Fibroblast of lung (primary cell): ENCODE measurements around the gene WIZ. TPM values are rescaled to one million over a fixed set of nuclear protein-coding genes. Genes with fewer than 3 reads are reported as not detected.

Source experiments
- DNase-seq, 2 donors: peaks; one replicate each; pipeline versions ENCODE4 v3.0.0 to v3.0.0-alpha.2; 2010; ENCODE audit warnings: low read depth in 2 of 2
- H2AFZ ChIP-seq: 2 replicates; pipeline ENCODE4 v1.5.1; 2012; ENCODE audit warnings: low read length, control low read depth, inconsistent platforms
- H3K27ac ChIP-seq: 2 replicates; pipeline ENCODE4 v1.5.1; 2011; ENCODE audit warnings: low read length, control low read depth; ENCODE audit not compliant: insufficient read depth
- H3K27me3 ChIP-seq: 2 replicates; pipeline ENCODE4 v1.5.1; 2011; ENCODE audit warnings: mild to moderate bottlenecking, low read length; ENCODE audit not compliant: control insufficient read depth, insufficient read depth
- H3K36me3 ChIP-seq: 2 replicates; pipeline ENCODE4 v1.5.1; 2011; ENCODE audit warnings: low read length; ENCODE audit not compliant: control insufficient read depth, insufficient read depth
- H3K4me1 ChIP-seq: 2 replicates; pipeline ENCODE4 v1.5.1; 2011; ENCODE audit warnings: low read length; ENCODE audit not compliant: control insufficient read depth, insufficient read depth; ENCODE audit errors: extremely low read depth
- H3K4me2 ChIP-seq: 2 replicates; pipeline ENCODE4 v1.5.1; 2011; ENCODE audit warnings: low read length, control low read depth; ENCODE audit not compliant: insufficient read depth; ENCODE audit errors: extremely low read depth
- H3K4me3 ChIP-seq, 4 experiments: fragments of 200-600 bp in 1 of 4; sonication (generic) in 1 of 4; replicated peaks in 1 of 4; 2 replicates each; pipeline ENCODE4 v1.5.1; 2011 to 2016; ENCODE audit warnings: low read length in 4 of 4, low read depth in 3 of 4, mild to moderate bottlenecking in 3 of 4, control low read depth in 2 of 4, inconsistent platforms in 1 of 4, mixed read lengths in 1 of 4; ENCODE audit not compliant: insufficient read depth in 1 of 4; ENCODE audit errors: control extremely low read depth in 1 of 4
- H3K79me2 ChIP-seq: 2 replicates; pipeline ENCODE4 v1.5.1; 2012; ENCODE audit warnings: mild to moderate bottlenecking, low read length, inconsistent platforms; ENCODE audit not compliant: control insufficient read depth, insufficient read depth
- H3K9ac ChIP-seq: 2 replicates; pipeline ENCODE4 v1.5.1; 2011; ENCODE audit warnings: mild to moderate bottlenecking, low read length, control low read depth; ENCODE audit not compliant: insufficient read depth
- H3K9me3 ChIP-seq: 2 replicates; pipeline ENCODE4 v1.5.1; 2012; ENCODE audit warnings: low read depth, low read length; ENCODE audit not compliant: control insufficient read depth, insufficient read depth
- H4K20me1 ChIP-seq: 2 replicates; pipeline ENCODE4 v1.5.1; 2011; ENCODE audit warnings: low read length; ENCODE audit not compliant: control insufficient read depth, insufficient read depth; ENCODE audit errors: extremely low read depth
- CTCF ChIP-seq, 2 donors: IDR thresholded peaks in 1 of 2; conservative IDR thresholded peaks in 1 of 2; 1 replicate in 1 of 2; 2 replicates in 1 of 2; pipeline ENCODE4 v1.5.1; 2011 to 2012; ENCODE audit warnings: low read length in 2 of 2, control low read depth in 1 of 2, inconsistent platforms in 1 of 2, low read depth in 1 of 2, mild to moderate bottlenecking in 1 of 2
- EZH2 ChIP-seq: IDR thresholded peaks from 2 replicates; pipeline ENCODE4 v1.5.1; 2012; ENCODE audit warnings: low read length, control low read depth, mild to moderate bottlenecking; ENCODE audit errors: missing control alignments
- polyA plus RNA-seq, 2 donors: library from polyadenylated mRNA; depleted of rRNA in 1 of 2; stranded (reverse) in 1 of 2; unstranded in 1 of 2; fragments of >200 nt; gene quantifications; 2 replicates each; pipeline ENCODE4 v1.2.1, GENCODE V29; 2011 to 2012; ENCODE audit warnings: missing spikeins in 1 of 2
- total RNA-seq: library from RNA; depleted of rRNA; stranded (reverse); fragments of >200 nt; gene quantifications from 2 replicates; pipeline ENCODE4 v1.2.1, GENCODE V29; 2014

Gene WIZ
- total and polyA plus RNA-seq, 2 donors (not counting 1 experiment from before 2014, with no cell fraction given), result 7.5 to 9.7 TPM

- Histone ChIP-seq H4K20me1 (peaks cover 2% of the 10 kb centered on the region), H3K79me2 (peaks cover 52% of the 10 kb centered on the region), H3K36me3 (peaks cover 39% of the 10 kb centered on the region)
Observed at GRCh38 chr19:15372470-15372869, 77.3 kb downstream of the WIZ start.

GRCh38 chr19:15371786-15372380 is 77.9 kb downstream of the WIZ start:
- no peak for DNase-seq
- Histone ChIP-seq H3K4me3 (no peak overlapping the region), H3K79me2 (peaks cover 47% of the 10 kb centered on the region), H3K36me3 (peaks cover 42% of the 10 kb centered on the region), H3K9me3 (no peaks in the 10 kb centered on the region), H4K20me1 (no peaks in the 10 kb centered on the region), H3K9ac (no peak overlapping the region), H3K4me1 (peaks cover 8% of the 10 kb centered on the region), H3K27ac (no peak overlapping the region), H2AFZ (no peak overlapping the region), H3K27me3 (no peaks in the 10 kb centered on the region), H3K4me2 (no peak overlapping the region)
- no peak for TF ChIP-seq CTCF (conservative IDR thresholded peaks at IDR 0.05 in 1 of 2, IDR thresholded peaks at IDR 0.05 in 1 of 2; ENCODE audit: low read depth in 1 of 2, low read length in 2 of 2)
- TF ChIP-seq EZH2, result no peak

More at GRCh38 chr19:15372470-15372869, 77.3 kb downstream of the WIZ start:
- TF ChIP-seq EZH2 (no peak), CTCF (conservative IDR thresholded peaks at IDR 0.05 in 1 of 2, IDR thresholded peaks at IDR 0.05 in 1 of 2; ENCODE audit: low read depth in 1 of 2, low read length in 2 of 2) (no peak)
- Histone ChIP-seq H3K4me2 (no peak overlapping the region), H3K4me1 (peaks cover 12% of the 10 kb centered on the region), H2AFZ (no peak overlapping the region), H3K9ac (no peak overlapping the region), H3K4me3 (no peak overlapping the region), H3K27ac (no peak overlapping the region), H3K27me3 (no peaks in the 10 kb centered on the region), H3K9me3 (no peaks in the 10 kb centered on the region)
- DNase-seq, result no peak

- no peak overlapping the region for H3K27ac ChIP-seq
- no peak overlapping the region for H3K4me2 ChIP-seq
- H2AFZ ChIP-seq, result no peak overlapping the region
- H3K4me3 ChIP-seq, result no peak overlapping the region
- H3K9ac ChIP-seq, result no peak overlapping the region
- H3K36me3 ChIP-seq, result peaks cover 42% of the 10 kb centered on the region
- H3K27me3 ChIP-seq, result no peaks in the 10 kb centered on the region
- H3K4me1 ChIP-seq, result peaks cover 5% of the 10 kb centered on the region
- DNase-seq, result no peak
- no peaks in the 10 kb centered on the region for H4K20me1 ChIP-seq
- H3K9me3 ChIP-seq, result no peaks in the 10 kb centered on the region
- TF ChIP-seq EZH2, result no peak
- no peak for TF ChIP-seq CTCF (conservative IDR thresholded peaks at IDR 0.05 in 1 of 2, IDR thresholded peaks at IDR 0.05 in 1 of 2; ENCODE audit: low read depth in 1 of 2, low read length in 2 of 2)
- peaks cover 39% of the 10 kb centered on the region for H3K79me2 ChIP-seq
Observed at GRCh38 chr19:15371119-15371518, 78.6 kb downstream of the WIZ start.

Other genes starting within 250 kb of the WIZ start
- gene NOTCH3, start 249.0 kb downstream of the WIZ start, total RNA-seq, result 18.2 and 26.4 TPM in 2 replicates
- 3.9 and 42.6 TPM in 2 replicates for gene NOTCH3, start 249.0 kb downstream of the WIZ start, polyA plus RNA-seq
- gene EPHX3, start 217.5 kb downstream of the WIZ start, total RNA-seq, result under 0.01 TPM in 2 replicates
- gene EPHX3, start 217.5 kb downstream of the WIZ start, polyA plus RNA-seq, result 0.05 and 0.07 TPM in 2 replicates
- 9.8 and 20.1 TPM in 2 replicates for gene BRD4, start 117.4 kb downstream of the WIZ start, total RNA-seq
- 9.9 and 13.3 TPM in 2 replicates for gene BRD4, start 117.4 kb downstream of the WIZ start, polyA plus RNA-seq
- gene AKAP8, start 70.2 kb downstream of the WIZ start, total RNA-seq, result 9.8 and 9.9 TPM in 2 replicates
- 13.0 and 14.4 TPM in 2 replicates for gene AKAP8, start 70.2 kb downstream of the WIZ start, polyA plus RNA-seq
- 61.1 and 87.0 TPM in 2 replicates for gene AKAP8L, start 31.0 kb downstream of the WIZ start, total RNA-seq
- gene AKAP8L, start 31.0 kb downstream of the WIZ start, polyA plus RNA-seq, result 18.0 and 22.9 TPM in 2 replicates
- gene RASAL3, start 14.6 kb upstream of the WIZ start, total RNA-seq, result under 0.01 TPM in 1 of 2 replicates, not detected in the other
- gene RASAL3, start 14.6 kb upstream of the WIZ start, polyA plus RNA-seq, result 0.01 TPM in 1 of 2 replicates, not detected in the other
- gene PGLYRP2, start 29.5 kb upstream of the WIZ start, total RNA-seq, result not detected in 2 replicates
- not detected in 2 replicates for gene PGLYRP2, start 29.5 kb upstream of the WIZ start, polyA plus RNA-seq
- gene CYP4F22, start 58.6 kb upstream of the WIZ start, total RNA-seq, result not detected in 2 replicates
- not detected in 2 replicates for gene CYP4F22, start 58.6 kb upstream of the WIZ start, polyA plus RNA-seq
- gene CYP4F8, start 165.3 kb upstream of the WIZ start, total RNA-seq, result not detected in 2 replicates
- gene CYP4F8, start 165.3 kb upstream of the WIZ start, polyA plus RNA-seq, result not detected in 2 replicates
- not detected in 2 replicates for gene CYP4F3, start 190.9 kb upstream of the WIZ start, total RNA-seq
- gene CYP4F3, start 190.9 kb upstream of the WIZ start, polyA plus RNA-seq, result not detected in 2 replicates
- gene CYP4F12, start 223.1 kb upstream of the WIZ start, total RNA-seq, result not detected in 2 replicates
- gene CYP4F12, start 223.1 kb upstream of the WIZ start, polyA plus RNA-seq, result not detected in 2 replicates